Peyer's patch (tissue), 4 donors: Measurements from ENCODE around the gene IQCB1. TPM values are rescaled to one million over a fixed set of nuclear protein-coding genes. Genes with fewer than 3 reads are reported as not detected.
"Not testable (repeated sequence)": the region's sequence is repeated elsewhere in the genome, so short reads cannot be mapped to it uniquely, and the experiment has no call there.

Source experiments
- DNase-seq, 3 donors: peaks; one replicate each; pipeline ENCODE4 v3.0.0-alpha.2; 2017 to 2019
- H3K27ac ChIP-seq, 4 donors: fragments of 200-600 bp; sonication (generic); one replicate each; pipeline ENCODE4 v1.5.1; 2016 to 2019
- H3K27me3 ChIP-seq, 2 donors: fragments of 200-600 bp; sonication (generic); one replicate each; pipeline ENCODE4 v1.5.1; 2019
- H3K36me3 ChIP-seq, 3 donors: fragments of 200-600 bp; sonication (generic); one replicate each; pipeline ENCODE4 v1.5.1; 2016 to 2019
- H3K4me1 ChIP-seq, 4 donors: fragments of 200-600 bp; sonication (generic); one replicate each; pipeline ENCODE4 v1.5.1; 2016 to 2019
- H3K4me3 ChIP-seq, 4 donors: fragments of 200-600 bp; sonication (generic); 1 replicate in 3 of 4; 2 replicates in 1 of 4; pipeline ENCODE4 v1.5.1; 2016 to 2019; ENCODE audit warnings: mild to moderate bottlenecking in 1 of 4
- H3K9me3 ChIP-seq, 4 donors: fragments of 200-600 bp; sonication (generic); one replicate each; pipeline ENCODE4 v1.5.1; 2016 to 2019; ENCODE audit warnings: mild to moderate bottlenecking in 1 of 4
- CTCF ChIP-seq, 6 experiments: fragments of 450-650 bp in 4 of 6; fragments of 200-600 bp in 2 of 6; sonication (generic) in 1 of 6; IDR thresholded peaks; one replicate each; pipeline ENCODE4 v1.5.1; 2017 to 2019; ENCODE audit warnings: antibody characterized with exemption in 6 of 6, mild to moderate bottlenecking in 3 of 6, moderate library complexity in 1 of 6
- POLR2A ChIP-seq, 2 donors: fragments of 450-650 bp; IDR thresholded peaks; one replicate each; pipeline ENCODE4 v1.5.1; 2017; ENCODE audit warnings: antibody characterized with exemption in 2 of 2, mild to moderate bottlenecking in 2 of 2, moderate library complexity in 2 of 2
- total RNA-seq, 4 donors: library from RNA; depleted of rRNA; stranded (reverse); fragments of >200 nt; gene quantifications; one replicate each; pipeline ENCODE4 v1.1.0, GENCODE V29; 2016

Gene IQCB1
- total RNA-seq, 4 donors from 2014 or later, result 22.8 to 50.3 (median 29.6) TPM

DNA sequence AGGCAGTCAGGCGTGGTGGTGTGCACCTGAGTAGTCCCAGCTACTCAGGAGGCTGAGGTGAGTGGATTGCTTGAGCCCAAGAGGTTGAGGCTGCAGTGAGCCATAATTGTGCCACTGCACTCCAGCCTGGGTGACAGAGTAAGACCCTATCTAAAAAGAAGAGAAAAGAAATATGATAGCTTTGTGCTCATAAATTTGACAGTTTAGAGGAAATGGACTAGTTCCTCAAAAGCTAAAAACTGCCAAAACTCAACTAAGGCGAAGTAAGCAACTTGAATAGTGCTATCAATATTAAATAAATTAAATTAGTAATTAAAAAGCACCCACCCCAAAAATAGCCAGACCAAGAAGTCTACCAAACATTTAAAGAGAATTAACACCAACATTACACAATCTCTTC is 34.9 kb upstream of the IQCB1 start:
- Histone ChIP-seq H3K27me3 (no peaks in the 10 kb centered on the region), H3K36me3 (no peaks in the 10 kb centered on the region), H3K4me1 (no peaks in the 10 kb centered on the region), H3K9me3 (no peaks in the 10 kb centered on the region), H3K27ac (no peak overlapping the region), H3K4me3 (no peak overlapping the region)
- DNase-seq, result no peak
- no peak for TF ChIP-seq CTCF (IDR thresholded peaks at IDR 0.05)
- TF ChIP-seq POLR2A (IDR thresholded peaks at IDR 0.05), result no peak

- H3K4me3 ChIP-seq, result no peak overlapping the region
- no peaks in the 10 kb centered on the region for H3K4me1 ChIP-seq
- no peak for DNase-seq
- no peaks in the 10 kb centered on the region for H3K36me3 ChIP-seq
- no peaks in the 10 kb centered on the region for H3K9me3 ChIP-seq
- no peak overlapping the region for H3K27ac ChIP-seq
- no peaks in the 10 kb centered on the region for H3K27me3 ChIP-seq
- TF ChIP-seq CTCF (IDR thresholded peaks at IDR 0.05) (no peak), POLR2A (IDR thresholded peaks at IDR 0.05) (no peak)
Observed at GRCh38 chr3:121863801-121864200, 28.9 kb upstream of the IQCB1 start.

- not testable (repeated sequence) for H3K27me3 ChIP-seq, H3K27ac ChIP-seq, H3K36me3 ChIP-seq, H3K4me3 ChIP-seq, H3K4me1 ChIP-seq, DNase-seq, H3K9me3 ChIP-seq
Observed at GRCh38 chr3:121863247-121863646, 28.4 kb upstream of the IQCB1 start.

- not testable (repeated sequence) for H3K4me3 ChIP-seq, H3K36me3 ChIP-seq, H3K27me3 ChIP-seq, DNase-seq, H3K4me1 ChIP-seq, H3K27ac ChIP-seq, H3K9me3 ChIP-seq
Observed at GRCh38 chr3:121857778-121858177, 22.9 kb upstream of the IQCB1 start.

GRCh38 chr3:121855555-121855954 is 20.7 kb upstream of the IQCB1 start:
- Histone ChIP-seq H3K4me1 (no peaks in the 10 kb centered on the region), H3K27me3 (no peaks in the 10 kb centered on the region), H3K4me3 (no peak overlapping the region), H3K9me3 (no peaks in the 10 kb centered on the region), H3K36me3 (no peaks in the 10 kb centered on the region), H3K27ac (no peak overlapping the region)
- no peak for DNase-seq
- TF ChIP-seq CTCF (IDR thresholded peaks at IDR 0.05) (peak in 3 of 6 experiments; percentile 12 to 18 (median 13)), POLR2A (IDR thresholded peaks at IDR 0.05) (no peak)

DNA sequence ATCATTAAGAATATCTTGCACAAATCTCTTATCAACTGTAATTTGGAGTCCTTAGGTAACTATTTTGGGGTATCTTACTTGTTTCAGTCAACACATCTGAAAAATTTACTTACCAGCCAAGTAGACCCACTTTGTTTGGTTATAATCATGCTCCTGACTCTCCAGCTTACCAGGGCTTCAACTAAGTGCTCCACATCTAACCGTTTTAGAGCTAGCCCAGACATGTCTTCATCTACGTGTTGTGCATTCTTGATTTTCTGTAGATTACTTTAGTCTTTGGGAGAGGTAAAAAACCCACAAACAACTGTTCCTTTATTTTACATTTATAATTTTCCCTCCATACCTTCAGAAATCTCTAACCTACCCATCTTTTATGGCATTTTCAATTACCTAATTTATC is 17.4 kb upstream of the IQCB1 start:
- H3K9me3 ChIP-seq, result no peaks in the 10 kb centered on the region
- DNase-seq, result no peak
- TF ChIP-seq CTCF (IDR thresholded peaks at IDR 0.05) (no peak), POLR2A (IDR thresholded peaks at IDR 0.05) (no peak)
- H3K4me3 ChIP-seq, result no peak overlapping the region
- H3K4me1 ChIP-seq, result no peaks in the 10 kb centered on the region
- no peaks in the 10 kb centered on the region for H3K27me3 ChIP-seq
- no peak overlapping the region for H3K27ac ChIP-seq
- H3K36me3 ChIP-seq, result no peaks in the 10 kb centered on the region

- Histone ChIP-seq H3K27ac (no peak overlapping the region), H3K36me3 (no peaks in the 10 kb centered on the region)
Observed at GRCh38 chr3:121844892-121845291, 10.0 kb upstream of the IQCB1 start.

More at GRCh38 chr3:121844892-121845291, 10.0 kb upstream of the IQCB1 start:
- TF ChIP-seq POLR2A (IDR thresholded peaks at IDR 0.05), result no peak
- no peak for TF ChIP-seq CTCF (IDR thresholded peaks at IDR 0.05)
- H3K9me3 ChIP-seq, result no peaks in the 10 kb centered on the region
- no peaks in the 10 kb centered on the region for H3K4me1 ChIP-seq
- no peaks in the 10 kb centered on the region for H3K27me3 ChIP-seq
- H3K4me3 ChIP-seq, result no peak overlapping the region
- DNase-seq, result no peak
